GM19193 (cell line): ENCODE measurements around the gene USP44.

ENCODE experiments used
- POLR2A ChIP-seq: IDR thresholded peaks from 4 replicates; pipeline ENCODE4 v1.6.1; 2011; ENCODE audit not compliant: insufficient read depth, insufficient read length; ENCODE audit errors: extremely low read depth

Gene USP44

GRCh38 chr12:95551913-95552516, 739 bp upstream of the USP44 start:
- TF ChIP-seq POLR2A, result no peak

- no peak for TF ChIP-seq POLR2A
These were observed 1.7 kb downstream of the USP44 start for GRCh38 chr12:95549392-95550084.

- TF ChIP-seq POLR2A, result no peak
These were observed 2.5 kb downstream of the USP44 start for GRCh38 chr12:95548539-95549391.

- no peak for TF ChIP-seq POLR2A
These were observed 3.2 kb downstream of the USP44 start for GRCh38 chr12:95548056-95548538.

DNA sequence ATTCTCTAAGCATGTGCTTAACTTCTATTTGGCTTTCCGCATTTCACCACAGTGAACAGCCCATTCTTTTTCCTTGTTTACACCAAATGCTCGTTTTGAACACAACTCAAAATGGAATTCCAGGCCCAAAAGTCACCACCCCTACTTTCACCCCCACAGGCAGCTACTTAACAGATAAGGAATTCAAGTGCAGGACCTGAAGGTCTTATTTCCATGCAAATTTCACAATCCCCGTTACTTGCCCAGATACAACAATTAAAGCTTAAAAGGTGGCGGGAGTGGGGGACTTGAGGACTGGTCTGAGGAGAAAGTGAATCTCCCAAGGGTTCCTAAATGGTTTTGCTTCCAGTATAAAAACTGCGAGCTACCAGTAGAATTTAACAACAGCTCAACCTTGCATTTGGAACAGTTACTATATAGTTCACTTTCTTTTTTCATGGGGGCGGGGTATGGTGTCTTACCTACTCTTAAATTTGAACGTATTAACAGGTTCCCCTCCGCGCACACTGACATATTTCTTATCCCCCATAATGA, 3.7 kb downstream of the USP44 start:
- no peak for TF ChIP-seq POLR2A

- no peak for TF ChIP-seq POLR2A
These were observed 4.8 kb downstream of the USP44 start for GRCh38 chr12:95546491-95546813.

DNA sequence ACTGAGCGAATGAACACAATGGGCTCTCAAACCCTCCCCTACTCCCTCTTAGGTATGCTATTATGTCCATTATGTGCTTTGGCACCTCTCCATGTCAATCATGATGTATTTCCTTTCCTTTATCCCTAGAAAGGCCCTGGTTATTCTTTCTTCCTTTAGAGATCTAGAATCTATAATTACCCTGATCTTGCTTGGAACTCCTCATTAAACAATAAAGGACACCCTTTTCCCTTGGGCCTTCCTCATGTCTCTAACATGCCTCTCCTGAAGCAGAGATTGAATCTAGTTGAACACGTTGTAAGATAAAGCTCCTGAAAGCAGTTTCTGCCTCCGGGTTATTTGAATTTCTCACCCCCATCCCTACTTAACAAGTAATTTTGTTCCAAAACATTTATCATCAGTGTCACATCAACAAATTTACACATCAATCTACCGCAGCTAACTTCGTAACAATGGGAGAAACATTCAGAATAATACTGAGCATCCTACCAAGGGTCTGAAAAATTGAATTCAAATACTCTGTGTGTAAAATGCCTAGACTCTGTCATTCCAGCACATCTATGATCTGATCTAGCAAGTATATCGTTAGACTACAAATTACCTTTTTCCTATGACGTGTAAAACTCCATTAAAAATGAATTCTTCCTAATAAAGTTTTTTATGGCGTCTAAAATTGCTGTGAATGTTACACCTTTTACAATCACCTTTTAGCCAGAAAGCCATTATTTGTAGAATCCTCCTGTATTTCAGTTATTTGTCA, 5.4 kb downstream of the USP44 start:
- TF ChIP-seq POLR2A, result no peak

DNA sequence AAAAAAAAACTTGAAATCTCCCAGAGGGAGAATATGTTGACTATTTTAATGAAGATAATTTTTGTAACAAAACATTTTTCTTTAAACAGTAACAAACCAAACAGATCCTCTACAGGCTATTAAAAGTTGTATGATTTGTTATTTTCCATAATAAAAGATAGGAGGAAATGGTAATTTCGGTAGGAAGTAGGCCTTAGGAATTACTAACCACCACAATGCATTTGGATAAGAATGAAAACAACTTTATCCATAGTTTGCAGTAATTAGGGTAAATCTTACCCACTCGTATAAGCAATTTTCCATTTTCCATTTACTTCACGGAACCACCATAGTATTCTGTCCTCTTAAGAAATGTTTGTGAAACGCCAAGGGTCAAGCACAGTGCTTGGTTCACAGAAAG, 6.0 kb downstream of the USP44 start:
- no peak for TF ChIP-seq POLR2A

GRCh38 chr12:95544756-95545155, 6.5 kb downstream of the USP44 start:
- TF ChIP-seq POLR2A, result no peak

DNA sequence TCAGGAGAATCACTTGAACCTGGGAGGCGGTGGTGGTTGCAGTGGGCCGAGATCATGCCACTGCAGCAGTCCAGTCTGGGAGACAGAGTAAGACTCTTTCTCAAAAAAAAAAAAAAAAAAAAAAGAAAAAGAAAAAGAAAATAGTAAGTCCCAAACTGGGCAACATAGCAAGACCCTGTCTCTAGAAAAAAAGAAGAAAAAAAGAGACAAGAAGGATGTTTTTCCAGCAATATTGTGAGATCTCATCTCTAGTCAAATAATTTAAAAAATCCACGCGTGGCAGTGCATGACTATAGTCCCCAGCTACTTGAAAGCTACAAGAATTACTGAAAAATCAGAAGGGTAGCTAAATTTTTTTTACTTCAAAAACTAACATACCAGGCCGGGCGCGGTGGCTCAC, 8.0 kb downstream of the USP44 start:
- TF ChIP-seq POLR2A, result no peak

DNA sequence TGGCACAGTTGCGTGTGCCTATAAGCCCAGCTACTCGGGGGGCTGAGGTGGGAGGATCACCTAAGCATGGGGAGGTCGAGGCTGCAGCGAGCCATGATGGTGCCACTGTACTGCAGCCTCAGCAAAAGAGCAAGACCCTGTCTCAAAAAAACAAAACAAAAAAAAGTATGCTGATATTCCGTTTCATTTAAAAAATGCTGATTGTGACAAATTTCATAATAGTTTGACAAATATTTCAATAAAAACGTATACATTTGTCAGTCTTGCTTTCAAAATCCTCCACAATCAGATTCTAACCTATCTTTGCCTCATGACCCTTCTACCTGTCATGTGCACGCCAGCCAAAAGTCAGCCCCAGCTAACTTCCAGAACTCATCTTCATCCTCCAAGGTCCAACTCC, 9.8 kb downstream of the USP44 start:
- TF ChIP-seq POLR2A, result no peak

DNA sequence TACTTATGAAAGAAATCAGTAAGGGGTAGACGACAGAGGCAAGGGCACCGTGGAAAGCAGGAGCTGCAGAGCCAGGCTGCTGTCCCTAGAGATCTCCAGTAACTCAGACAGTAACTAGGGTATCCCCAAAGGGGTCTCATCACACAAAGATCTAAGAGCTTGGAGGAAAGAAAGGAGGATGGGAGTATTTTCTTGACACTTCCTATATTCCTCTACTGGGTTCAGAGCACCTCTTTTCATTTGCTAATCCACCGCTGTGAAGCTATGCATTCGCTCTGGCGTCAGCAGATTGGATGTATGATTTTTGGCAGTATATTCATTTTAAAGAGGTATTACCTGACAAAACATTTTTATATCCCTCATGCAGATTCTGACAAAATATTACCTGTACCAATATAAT, 12.6 kb downstream of the USP44 start:
- no peak for TF ChIP-seq POLR2A

- TF ChIP-seq POLR2A, result no peak
These were observed 13.3 kb downstream of the USP44 start for GRCh38 chr12:95538006-95538405.

DNA sequence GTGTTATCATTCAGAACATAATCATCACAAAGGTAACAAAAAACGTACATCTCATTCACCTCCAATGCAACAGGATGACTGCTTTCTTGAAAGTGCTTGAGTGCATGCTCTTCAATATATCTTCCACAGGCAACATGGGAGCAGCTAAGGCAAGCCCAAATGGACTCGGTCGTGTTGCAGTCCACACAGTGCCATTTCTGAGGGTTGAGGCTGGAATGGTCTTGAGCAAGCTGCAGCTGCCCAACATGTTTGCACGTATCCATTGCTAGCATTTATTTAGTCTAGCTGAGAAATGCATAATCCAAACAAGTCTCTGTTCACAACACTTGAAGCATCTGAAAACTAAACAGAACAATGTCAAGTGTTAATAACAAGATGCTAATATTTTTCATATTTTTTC, 17.3 kb downstream of the USP44 start:
- TF ChIP-seq POLR2A, result no peak

DNA sequence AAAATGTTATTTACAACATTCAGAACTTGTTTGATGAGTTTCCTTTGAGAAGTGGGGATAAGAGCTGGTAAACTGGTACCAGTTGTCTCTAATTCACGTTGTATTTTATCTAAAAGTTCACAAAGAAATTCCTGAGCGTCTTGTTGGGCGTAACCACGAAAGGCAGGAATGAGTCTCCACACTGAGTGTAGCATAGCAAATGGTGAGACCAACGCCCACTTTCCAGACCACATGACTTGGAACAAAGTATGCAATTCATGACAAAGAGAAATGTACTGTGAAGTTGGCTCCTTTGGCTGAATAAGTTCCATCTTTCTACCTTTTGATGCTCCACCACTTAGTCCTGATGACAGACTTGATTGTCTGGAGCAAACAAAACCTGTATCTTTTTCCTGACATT, 18.4 kb downstream of the USP44 start:
- no peak for TF ChIP-seq POLR2A
